ENCODE data around the gene NR1I3. TPM values are rescaled to one million over a fixed set of nuclear protein-coding genes. Genes with fewer than 3 reads are reported as not detected.

NR1I3 gene
- total and polyA plus RNA-seq, 2 experiments from 2014 or later = 0.50 TPM; not detected in 1

DNA sequence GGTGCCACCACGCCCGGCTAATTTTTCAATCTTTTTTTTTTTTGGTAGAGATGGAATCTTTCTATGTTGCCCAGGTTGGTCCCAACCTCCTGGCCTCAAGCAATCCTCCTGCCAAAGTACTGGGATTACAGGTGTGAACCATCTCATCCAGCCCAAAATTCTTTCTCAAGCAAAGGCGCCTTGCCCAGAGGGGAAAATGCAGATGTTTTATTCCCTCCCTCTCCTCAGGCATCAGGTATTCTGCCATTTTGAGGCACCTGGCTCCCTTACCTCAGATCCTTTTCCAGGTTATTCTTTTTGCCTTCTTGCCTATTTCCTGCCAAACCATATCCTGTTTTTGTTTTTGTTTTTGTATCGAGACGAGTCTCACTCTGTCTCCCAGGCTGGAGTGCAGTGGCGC lies 49.6 kb downstream of the NR1I3 start:
- DNase-seq (ENCODE audit: low spot score) (no peak), ATAC-seq (no peak)
- no peaks in the 10 kb centered on the region for H3K27me3 ChIP-seq (ENCODE audit: insufficient read depth)
- no peaks in the 10 kb centered on the region for H4K20me1 ChIP-seq (replicated peaks; ENCODE audit: insufficient read depth)
- 0 out of 2 replicates have a peak, but pooled peaks cover 3% of the 10 kb centered on the region for H3F3A ChIP-seq (replicated peaks; ENCODE audit: low read depth)
- H3K4me3 ChIP-seq = no peak overlapping the region
- H3K4me2 ChIP-seq = no peak overlapping the region
- H3K27ac Mint-ChIP-seq = no peak overlapping the region
- no peaks in the 10 kb centered on the region for H3K9me2 ChIP-seq (ENCODE audit: insufficient read depth)
- H3K36me3 Mint-ChIP-seq (ENCODE audit: low read depth) = peaks cover 8% of the 10 kb centered on the region; the same call in 2 of the 3 replicates
- peaks cover 14% of the 10 kb centered on the region for H3K4me1 Mint-ChIP-seq
- TF ChIP-seq ZNF331 (CRISPR knock-in tag; IDR thresholded peaks at IDR 0.05; ENCODE audit: low read depth) (no peak), STAT1 (IDR thresholded peaks at IDR 0.05; ENCODE audit: unreplicated experiment) (no peak), NANOG (IDR thresholded peaks at IDR 0.05; ENCODE audit: borderline replicate concordance) (no peak), ZNF114 (CRISPR knock-in tag; IDR thresholded peaks at IDR 0.05) (no peak), EZH2phosphoT487 (IDR thresholded peaks at IDR 0.05; ENCODE audit: unreplicated experiment) (no peak), JUNB (IDR thresholded peaks at IDR 0.05; ENCODE audit: unreplicated experiment) (no peak), EZH2 (IDR thresholded peaks at IDR 0.05; ENCODE audit: low read depth, unreplicated experiment) (no peak), CREB1 (CRISPR knock-in tag; IDR thresholded peaks at IDR 0.05; ENCODE audit: low read depth) (no peak), POLR2AphosphoS5 (IDR thresholded peaks at IDR 0.05; ENCODE audit: low read depth) (no peak), ZNF462 (CRISPR knock-in tag; IDR thresholded peaks at IDR 0.05) (no peak)
- TF ChIP-seq, protein P1, sequence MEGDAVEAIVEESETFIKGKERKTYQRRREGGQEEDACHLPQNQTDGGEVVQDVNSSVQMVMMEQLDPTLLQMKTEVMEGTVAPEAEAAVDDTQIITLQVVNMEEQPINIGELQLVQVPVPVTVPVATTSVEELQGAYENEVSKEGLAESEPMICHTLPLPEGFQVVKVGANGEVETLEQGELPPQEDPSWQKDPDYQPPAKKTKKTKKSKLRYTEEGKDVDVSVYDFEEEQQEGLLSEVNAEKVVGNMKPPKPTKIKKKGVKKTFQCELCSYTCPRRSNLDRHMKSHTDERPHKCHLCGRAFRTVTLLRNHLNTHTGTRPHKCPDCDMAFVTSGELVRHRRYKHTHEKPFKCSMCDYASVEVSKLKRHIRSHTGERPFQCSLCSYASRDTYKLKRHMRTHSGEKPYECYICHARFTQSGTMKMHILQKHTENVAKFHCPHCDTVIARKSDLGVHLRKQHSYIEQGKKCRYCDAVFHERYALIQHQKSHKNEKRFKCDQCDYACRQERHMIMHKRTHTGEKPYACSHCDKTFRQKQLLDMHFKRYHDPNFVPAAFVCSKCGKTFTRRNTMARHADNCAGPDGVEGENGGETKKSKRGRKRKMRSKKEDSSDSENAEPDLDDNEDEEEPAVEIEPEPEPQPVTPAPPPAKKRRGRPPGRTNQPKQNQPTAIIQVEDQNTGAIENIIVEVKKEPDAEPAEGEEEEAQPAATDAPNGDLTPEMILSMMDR (conservative IDR thresholded peaks at IDR 0.05; ENCODE audit: low read depth in 2 of 2) = no peak
- TF ChIP-seq, protein P2, sequence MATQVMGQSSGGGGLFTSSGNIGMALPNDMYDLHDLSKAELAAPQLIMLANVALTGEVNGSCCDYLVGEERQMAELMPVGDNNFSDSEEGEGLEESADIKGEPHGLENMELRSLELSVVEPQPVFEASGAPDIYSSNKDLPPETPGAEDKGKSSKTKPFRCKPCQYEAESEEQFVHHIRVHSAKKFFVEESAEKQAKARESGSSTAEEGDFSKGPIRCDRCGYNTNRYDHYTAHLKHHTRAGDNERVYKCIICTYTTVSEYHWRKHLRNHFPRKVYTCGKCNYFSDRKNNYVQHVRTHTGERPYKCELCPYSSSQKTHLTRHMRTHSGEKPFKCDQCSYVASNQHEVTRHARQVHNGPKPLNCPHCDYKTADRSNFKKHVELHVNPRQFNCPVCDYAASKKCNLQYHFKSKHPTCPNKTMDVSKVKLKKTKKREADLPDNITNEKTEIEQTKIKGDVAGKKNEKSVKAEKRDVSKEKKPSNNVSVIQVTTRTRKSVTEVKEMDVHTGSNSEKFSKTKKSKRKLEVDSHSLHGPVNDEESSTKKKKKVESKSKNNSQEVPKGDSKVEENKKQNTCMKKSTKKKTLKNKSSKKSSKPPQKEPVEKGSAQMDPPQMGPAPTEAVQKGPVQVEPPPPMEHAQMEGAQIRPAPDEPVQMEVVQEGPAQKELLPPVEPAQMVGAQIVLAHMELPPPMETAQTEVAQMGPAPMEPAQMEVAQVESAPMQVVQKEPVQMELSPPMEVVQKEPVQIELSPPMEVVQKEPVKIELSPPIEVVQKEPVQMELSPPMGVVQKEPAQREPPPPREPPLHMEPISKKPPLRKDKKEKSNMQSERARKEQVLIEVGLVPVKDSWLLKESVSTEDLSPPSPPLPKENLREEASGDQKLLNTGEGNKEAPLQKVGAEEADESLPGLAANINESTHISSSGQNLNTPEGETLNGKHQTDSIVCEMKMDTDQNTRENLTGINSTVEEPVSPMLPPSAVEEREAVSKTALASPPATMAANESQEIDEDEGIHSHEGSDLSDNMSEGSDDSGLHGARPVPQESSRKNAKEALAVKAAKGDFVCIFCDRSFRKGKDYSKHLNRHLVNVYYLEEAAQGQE (IDR thresholded peaks at IDR 0.05; ENCODE audit: unreplicated experiment) = no peak
- TF ChIP-seq, protein P3, sequence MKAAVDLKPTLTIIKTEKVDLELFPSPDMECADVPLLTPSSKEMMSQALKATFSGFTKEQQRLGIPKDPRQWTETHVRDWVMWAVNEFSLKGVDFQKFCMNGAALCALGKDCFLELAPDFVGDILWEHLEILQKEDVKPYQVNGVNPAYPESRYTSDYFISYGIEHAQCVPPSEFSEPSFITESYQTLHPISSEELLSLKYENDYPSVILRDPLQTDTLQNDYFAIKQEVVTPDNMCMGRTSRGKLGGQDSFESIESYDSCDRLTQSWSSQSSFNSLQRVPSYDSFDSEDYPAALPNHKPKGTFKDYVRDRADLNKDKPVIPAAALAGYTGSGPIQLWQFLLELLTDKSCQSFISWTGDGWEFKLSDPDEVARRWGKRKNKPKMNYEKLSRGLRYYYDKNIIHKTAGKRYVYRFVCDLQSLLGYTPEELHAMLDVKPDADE (IDR thresholded peaks at IDR 0.05) = no peak
- H3K4me1 ChIP-seq (ENCODE audit: insufficient read depth) = peaks cover 2% of the 10 kb centered on the region; the same call in 1 of the 2 replicates
- H3K4me3 Mint-ChIP-seq = no peak overlapping the region
- H3K27ac ChIP-seq (ENCODE audit: low read depth) = no peak overlapping the region
- H3K27me3 Mint-ChIP-seq (ENCODE audit: insufficient read depth, low read depth, poor library complexity) = peaks cover 8% of the 10 kb centered on the region
- H3K79me2 ChIP-seq (replicated peaks; ENCODE audit: insufficient read depth) = no peaks in the 10 kb centered on the region
- H2AFZ ChIP-seq = no peak overlapping the region
- no peaks in the 10 kb centered on the region for H3K36me3 ChIP-seq (ENCODE audit: insufficient read depth)
- no peaks in the 10 kb centered on the region for H3K9me3 Mint-ChIP-seq

Measured in GM23338 (cell line).